Suprapubic skin (tissue), 4 donors: Measurements from ENCODE around the gene PRKAG2. TPM values are rescaled to one million over a fixed set of nuclear protein-coding genes. Genes with fewer than 3 reads are reported as not detected.

ENCODE experiments used
- DNase-seq, 2 donors: peaks; one replicate each; pipeline ENCODE4 v3.0.0-alpha.2; 2019; ENCODE audit warnings: low spot score in 2 of 2
- H3K27ac ChIP-seq: fragments of 200-600 bp; sonication (generic); one replicate; pipeline ENCODE4 v1.5.1; 2019
- H3K27me3 ChIP-seq: fragments of 200-600 bp; sonication (generic); one replicate; pipeline ENCODE4 v1.5.1; 2019
- H3K36me3 ChIP-seq: fragments of 200-600 bp; sonication (generic); one replicate; pipeline ENCODE4 v1.5.1; 2019
- H3K4me1 ChIP-seq: fragments of 200-600 bp; sonication (generic); one replicate; pipeline ENCODE4 v1.5.1; 2019
- H3K4me3 ChIP-seq: fragments of 200-600 bp; sonication (generic); one replicate; pipeline ENCODE4 v1.5.1; 2019; ENCODE audit warnings: mild to moderate bottlenecking
- H3K9me3 ChIP-seq: fragments of 200-600 bp; sonication (generic); one replicate; pipeline ENCODE4 v1.5.1; 2019
- CTCF ChIP-seq, 2 donors: fragments of 200-600 bp in 1 of 2; fragments of 450-650 bp in 1 of 2; sonication (generic) in 1 of 2; IDR thresholded peaks; one replicate each; pipeline ENCODE4 v1.5.1; 2016 to 2019; ENCODE audit warnings: antibody characterized with exemption in 2 of 2, mild to moderate bottlenecking in 1 of 2, moderate library complexity in 1 of 2
- EP300 ChIP-seq: sonication (generic); formaldehyde crosslinking; IDR thresholded peaks from one replicate; pipeline ENCODE4 v1.6.1; 2017; ENCODE audit warnings: antibody characterized with exemption
- POLR2A ChIP-seq, 2 donors: fragments of 450-650 bp; IDR thresholded peaks; one replicate each; pipeline ENCODE4 v1.6.1; 2017; ENCODE audit warnings: antibody characterized with exemption in 2 of 2, mild to moderate bottlenecking in 2 of 2, moderate library complexity in 2 of 2
- POLR2AphosphoS5 ChIP-seq, 3 donors: sonication (generic); formaldehyde crosslinking; IDR thresholded peaks; one replicate each; pipeline ENCODE4 v1.6.1; 2017; ENCODE audit warnings: antibody characterized with exemption in 3 of 3
- WGBS: methylation state at CpG from one replicate; pipeline ENCODE4 v1.1.5; 2018; 5-methylcytosine and 5-hydroxymethylcytosine counted together
- total RNA-seq, 4 donors: library from RNA; depleted of rRNA; stranded (reverse); fragments of >200 nt; gene quantifications; one replicate each; pipeline ENCODE4 v1.1.0, GENCODE V29; 2016

Gene PRKAG2
- total RNA-seq, 4 donors from 2014 or later, result 16.5 to 40.0 (median 17.3) TPM

DNA sequence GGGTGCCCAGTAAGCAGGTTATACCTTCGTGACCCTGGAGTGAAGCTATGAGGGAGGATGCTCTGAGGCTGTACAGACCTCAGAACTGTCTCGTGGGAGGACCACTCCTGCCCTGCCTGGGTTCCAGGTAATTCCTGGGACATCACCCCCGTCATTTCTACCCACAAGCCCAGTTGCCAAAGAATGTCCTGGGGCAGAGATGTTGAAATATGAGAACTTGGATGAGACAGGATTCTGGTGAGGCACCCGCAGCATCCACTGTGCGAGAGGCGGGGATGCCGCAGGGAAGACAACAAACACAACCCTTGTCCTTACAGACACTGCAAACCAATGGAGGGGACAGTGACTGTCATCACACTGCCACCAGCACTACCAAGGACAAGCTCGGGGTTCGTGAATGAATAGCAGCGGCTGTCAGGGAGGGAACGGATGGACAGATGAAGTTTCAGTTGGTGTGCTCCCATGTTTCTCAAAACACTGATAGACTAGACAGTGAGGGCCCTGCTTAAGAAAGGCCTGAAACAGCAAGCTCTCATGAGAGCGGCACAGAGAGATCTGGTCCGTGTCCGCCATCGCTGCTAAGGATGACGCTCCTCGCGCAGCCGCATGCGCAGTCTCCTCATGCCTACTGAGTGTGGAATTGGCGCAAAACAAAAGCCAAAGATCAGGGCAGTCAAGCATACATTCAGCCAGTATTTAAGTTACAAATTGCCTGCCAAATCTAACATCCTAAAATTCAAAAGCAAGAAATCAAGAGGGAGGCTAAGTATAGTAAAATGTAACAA lies 275.2 kb downstream of the PRKAG2 start:
- Histone ChIP-seq H3K27me3 (no peaks in the 10 kb centered on the region), H3K36me3 (peaks cover 10% of the 10 kb centered on the region), H3K9me3 (no peaks in the 10 kb centered on the region), H3K4me1 (peaks cover 12% of the 10 kb centered on the region), H3K4me3 (no peak overlapping the region), H3K27ac (no peak overlapping the region)
- peak in 1 of 2 donors; percentile 31 for DNase-seq
- 90% methylated on average over 21 of the region's 21 CpGs for WGBS
- no peak for TF ChIP-seq EP300
- TF ChIP-seq POLR2AphosphoS5 (IDR thresholded peaks at IDR 0.05), result no peak
- TF ChIP-seq CTCF (IDR thresholded peaks at IDR 0.05), result no peak
- TF ChIP-seq POLR2A (IDR thresholded peaks at IDR 0.05), result no peak

- Histone ChIP-seq H3K27ac (no peak overlapping the region), H3K4me1 (peaks cover 12% of the 10 kb centered on the region), H3K9me3 (no peaks in the 10 kb centered on the region), H3K4me3 (no peak overlapping the region), H3K36me3 (peaks cover 10% of the 10 kb centered on the region), H3K27me3 (no peaks in the 10 kb centered on the region)
- DNase-seq, result peak in 1 of 2 donors; percentile 26
- WGBS, result 85% methylated on average over 3 of the region's 3 CpGs
- TF ChIP-seq CTCF (IDR thresholded peaks at IDR 0.05) (no peak), POLR2A (IDR thresholded peaks at IDR 0.05) (no peak), EP300 (no peak), POLR2AphosphoS5 (IDR thresholded peaks at IDR 0.05) (no peak)
These were observed 276.6 kb downstream of the PRKAG2 start for GRCh38 chr7:151600331-151600730.

GRCh38 chr7:151599401-151600227 lies 277.3 kb downstream of the PRKAG2 start:
- no peaks in the 10 kb centered on the region for H3K9me3 ChIP-seq
- WGBS, result 65% methylated on average over 10 of the region's 10 CpGs
- peaks cover 12% of the 10 kb centered on the region for H3K4me1 ChIP-seq
- no peak for TF ChIP-seq EP300
- no peak for TF ChIP-seq POLR2AphosphoS5 (IDR thresholded peaks at IDR 0.05)
- no peak for TF ChIP-seq CTCF (IDR thresholded peaks at IDR 0.05)
- no peak for TF ChIP-seq POLR2A (IDR thresholded peaks at IDR 0.05)
- peak overlapping the region; percentile 60 for H3K27ac ChIP-seq
- H3K36me3 ChIP-seq, result peaks cover 9% of the 10 kb centered on the region
- H3K4me3 ChIP-seq, result no peak overlapping the region
- peak in 1 of 2 donors; percentile 68 for DNase-seq
- no peaks in the 10 kb centered on the region for H3K27me3 ChIP-seq

GRCh38 chr7:151597541-151598444 lies 279.1 kb downstream of the PRKAG2 start:
- H3K27ac ChIP-seq, result no peak overlapping the region
- peaks cover 8% of the 10 kb centered on the region for H3K36me3 ChIP-seq
- TF ChIP-seq POLR2AphosphoS5 (IDR thresholded peaks at IDR 0.05), result no peak
- peak; percentile 88 for TF ChIP-seq EP300
- DNase-seq, result no peak
- 77% methylated on average over 7 of the region's 7 CpGs for WGBS
- no peaks in the 10 kb centered on the region for H3K27me3 ChIP-seq
- no peak overlapping the region for H3K4me3 ChIP-seq
- H3K9me3 ChIP-seq, result no peaks in the 10 kb centered on the region
- peaks cover 12% of the 10 kb centered on the region for H3K4me1 ChIP-seq

GRCh38 chr7:151595702-151596350 lies 281.1 kb downstream of the PRKAG2 start:
- H3K27me3 ChIP-seq, result no peaks in the 10 kb centered on the region
- no peak overlapping the region for H3K4me3 ChIP-seq
- no peak overlapping the region for H3K27ac ChIP-seq
- 74% methylated on average over 3 of the region's 3 CpGs for WGBS
- H3K4me1 ChIP-seq, result peaks cover 12% of the 10 kb centered on the region
- DNase-seq, result no peak
- peaks cover 8% of the 10 kb centered on the region for H3K36me3 ChIP-seq
- TF ChIP-seq POLR2AphosphoS5 (IDR thresholded peaks at IDR 0.05) (no peak), POLR2A (IDR thresholded peaks at IDR 0.05) (no peak), CTCF (IDR thresholded peaks at IDR 0.05) (no peak), EP300 (no peak)
- no peaks in the 10 kb centered on the region for H3K9me3 ChIP-seq
